B cell (primary cell): ENCODE results near the gene CCDC60.

Experiments
- CTCF ChIP-seq: fragments of 200-600 bp; IDR thresholded peaks from one replicate; pipeline ENCODE4 v1.8.0; 2022; ENCODE audit warnings: antibody characterized with exemption, mild to moderate bottlenecking
- EZH2 ChIP-seq: IDR thresholded peaks from 2 replicates; pipeline ENCODE4 v1.6.1; 2012; ENCODE audit warnings: borderline replicate concordance, low read depth, mild to moderate bottlenecking, moderate library complexity, low read length; ENCODE audit not compliant: insufficient read depth, poor library complexity, severe bottlenecking

- TF ChIP-seq CTCF (no peak), EZH2 (no peak)
Measured at GRCh38 chr12:119431151-119431550, 96.6 kb downstream of the CCDC60 start.
